Testis (tissue), 3 donors: Measurements from ENCODE around the gene SARS2. TPM values are rescaled to one million over a fixed set of nuclear protein-coding genes. Genes with fewer than 3 reads are reported as not detected.
"Not testable (repeated sequence)": the region's sequence is repeated elsewhere in the genome, so short reads cannot be mapped to it uniquely, and the experiment has no call there.

Experiments
- DNase-seq: peaks from one replicate; pipeline ENCODE4 v3.0.0-alpha.2; 2019
- H3K27ac ChIP-seq, 2 donors: fragments of 200-600 bp; sonication (generic); one replicate each; pipeline ENCODE4 v1.5.1; 2019
- H3K27me3 ChIP-seq: fragments of 200-600 bp; sonication (generic); one replicate; pipeline ENCODE4 v1.5.1; 2019
- H3K36me3 ChIP-seq: fragments of 200-600 bp; sonication (generic); one replicate; pipeline ENCODE4 v1.5.1; 2017; ENCODE audit warnings: low read depth; ENCODE audit errors: missing control alignments
- H3K4me1 ChIP-seq: fragments of 200-600 bp; sonication (generic); one replicate; pipeline ENCODE4 v1.5.1; 2019
- H3K4me3 ChIP-seq, 2 donors: fragments of 200-600 bp; sonication (generic); one replicate each; pipeline ENCODE4 v1.5.1; 2017 to 2019
- H3K9me3 ChIP-seq: fragments of 200-600 bp; sonication (generic); one replicate; pipeline ENCODE4 v1.5.1; 2017
- CTCF ChIP-seq, 3 experiments: fragments of 450-650 bp in 2 of 3; fragments of 200-600 bp in 1 of 3; sonication (generic) in 1 of 3; IDR thresholded peaks; one replicate each; pipeline ENCODE4 v1.5.1; 2016 to 2019; ENCODE audit warnings: antibody characterized with exemption in 3 of 3, mild to moderate bottlenecking in 2 of 3, moderate library complexity in 1 of 3
- POLR2A ChIP-seq: fragments of 450-650 bp; IDR thresholded peaks from one replicate; pipeline ENCODE4 v1.6.1; 2017; ENCODE audit warnings: antibody characterized with exemption, mild to moderate bottlenecking, moderate library complexity
- WGBS, 2 donors: methylation state at CpG; one replicate each; pipeline ENCODE4 v1.1.5; 2018; 5-methylcytosine and 5-hydroxymethylcytosine counted together
- intact Hi-C: fragments of 100-400 bp; cut with DNase I; formaldehyde crosslinking; loops from one replicate; pipeline ENCODE4 v1.15.1; 2023; ENCODE audit warnings: low total_unique reads
- polyA plus RNA-seq: library from polyadenylated mRNA; stranded (reverse); fragments of 350-450 nt; fragmentation: Illumina TruSeq; extraction: RNeasy Lipid Tissue Mini Kit (QIAGEN cat#74804); gene quantifications from one replicate; pipeline ENCODE4 v1.2.3, GENCODE V29; 2014; ENCODE audit warnings: low read depth, low replicate concordance; ENCODE audit not compliant: insufficient read depth
- total RNA-seq, 2 donors: library from RNA; depleted of rRNA; stranded (reverse); fragments of >200 nt; gene quantifications; one replicate each; pipeline ENCODE4 v1.2.3, GENCODE V29; 2016

The SARS2 gene
- total and polyA plus RNA-seq, 3 donors from 2014 or later, result 33.5 to 68.0 (median 55.3) TPM

GRCh38 chr19:38892841-38893240, 37.7 kb downstream of the SARS2 start:
- no peaks in the 10 kb centered on the region for H3K36me3 ChIP-seq
- intact Hi-C loops, result no loop called here
- H3K9me3 ChIP-seq, result no peaks in the 10 kb centered on the region
- H3K27ac ChIP-seq, result peak overlapping the region; percentile 56 to 71
- DNase-seq, result peak; percentile 64
- no peak for TF ChIP-seq POLR2A
- TF ChIP-seq CTCF (IDR thresholded peaks at IDR 0.05), result no peak
- H3K4me1 ChIP-seq, result peaks cover 23% of the 10 kb centered on the region
- no peak overlapping the region for H3K4me3 ChIP-seq
- WGBS, 2 donors, result 43 to 73% methylated on average over 5 of the region's 5 CpGs
- no peaks in the 10 kb centered on the region for H3K27me3 ChIP-seq

- DNase-seq, result peak; percentile 65
- no peaks in the 10 kb centered on the region for H3K9me3 ChIP-seq
- no peaks in the 10 kb centered on the region for H3K27me3 ChIP-seq
- intact Hi-C loops, result no loop called here
- 71 to 75% methylated on average over 6 of the region's 6 CpGs for WGBS, 2 donors
- H3K4me1 ChIP-seq, result peaks cover 20% of the 10 kb centered on the region
- H3K4me3 ChIP-seq, result no peak overlapping the region
- peak overlapping the region; percentile 51 to 61 for H3K27ac ChIP-seq
- no peaks in the 10 kb centered on the region for H3K36me3 ChIP-seq
- no peak for TF ChIP-seq POLR2A
- TF ChIP-seq CTCF (IDR thresholded peaks at IDR 0.05), result no peak
These were observed 38.8 kb downstream of the SARS2 start for GRCh38 chr19:38891771-38892170.

- no peak for DNase-seq
- H3K9me3 ChIP-seq, result no peaks in the 10 kb centered on the region
- H3K4me3 ChIP-seq, result no peak overlapping the region
- TF ChIP-seq CTCF (IDR thresholded peaks at IDR 0.05) (no peak), POLR2A (no peak)
- peaks cover 28% of the 10 kb centered on the region for H3K4me1 ChIP-seq
- no peaks in the 10 kb centered on the region for H3K27me3 ChIP-seq
- intact Hi-C loops, result no loop called here
- H3K27ac ChIP-seq, result no peak overlapping the region
- H3K36me3 ChIP-seq, result no peaks in the 10 kb centered on the region
These were observed 39.9 kb downstream of the SARS2 start for GRCh38 chr19:38890686-38891085.

GRCh38 chr19:38889803-38890202, 40.8 kb downstream of the SARS2 start:
- WGBS, 2 donors, result 92 to 100% methylated on average over 3 to 8 of the region's 8 CpGs
- TF ChIP-seq POLR2A, result no peak
- TF ChIP-seq CTCF (IDR thresholded peaks at IDR 0.05), result no peak
- Histone ChIP-seq H3K27me3 (no peaks in the 10 kb centered on the region), H3K27ac (no peak overlapping the region), H3K4me3 (no peak overlapping the region), H3K36me3 (no peaks in the 10 kb centered on the region), H3K9me3 (no peaks in the 10 kb centered on the region), H3K4me1 (peaks cover 30% of the 10 kb centered on the region)
- no peak for DNase-seq
- intact Hi-C loops, result no loop called here

GRCh38 chr19:38888876-38889275, 41.7 kb downstream of the SARS2 start:
- Histone ChIP-seq H3K27me3 (no peaks in the 10 kb centered on the region), H3K9me3 (no peaks in the 10 kb centered on the region), H3K27ac (no peak overlapping the region), H3K36me3 (no peaks in the 10 kb centered on the region), H3K4me3 (no peak overlapping the region), H3K4me1 (peaks cover 25% of the 10 kb centered on the region)
- TF ChIP-seq POLR2A (no peak), CTCF (IDR thresholded peaks at IDR 0.05) (no peak)
- 93 to 94% methylated on average over 15 to 17 of the region's 17 CpGs for WGBS, 2 donors
- intact Hi-C loops, result no loop called here
- no peak for DNase-seq

GRCh38 chr19:38884691-38885090, 45.9 kb downstream of the SARS2 start:
- peaks cover 11% of the 10 kb centered on the region for H3K4me1 ChIP-seq
- WGBS, 2 donors, result 96 to 97% methylated on average over 3 of the region's 3 CpGs
- H3K4me3 ChIP-seq, intact Hi-C loops, DNase-seq, H3K27me3 ChIP-seq, H3K9me3 ChIP-seq, H3K36me3 ChIP-seq: not testable (repeated sequence)
- H3K27ac ChIP-seq, result peak overlapping the region; percentile 48 to 68
